GM21423 (cell line): Measurements from ENCODE around the gene LATS2.

Experiments used
- ATAC-seq: cut with Tn5 transposase; IDR thresholded peaks from one replicate; pipeline ENCODE4 v1.9.1; 2021; ENCODE audit warnings: mild to moderate bottlenecking, moderate library complexity; ENCODE audit not compliant: unreplicated experiment

Gene LATS2

GRCh38 chr13:21048901-21049698 lies 12.3 kb downstream of the LATS2 start:
- ATAC-seq: no peak

DNA sequence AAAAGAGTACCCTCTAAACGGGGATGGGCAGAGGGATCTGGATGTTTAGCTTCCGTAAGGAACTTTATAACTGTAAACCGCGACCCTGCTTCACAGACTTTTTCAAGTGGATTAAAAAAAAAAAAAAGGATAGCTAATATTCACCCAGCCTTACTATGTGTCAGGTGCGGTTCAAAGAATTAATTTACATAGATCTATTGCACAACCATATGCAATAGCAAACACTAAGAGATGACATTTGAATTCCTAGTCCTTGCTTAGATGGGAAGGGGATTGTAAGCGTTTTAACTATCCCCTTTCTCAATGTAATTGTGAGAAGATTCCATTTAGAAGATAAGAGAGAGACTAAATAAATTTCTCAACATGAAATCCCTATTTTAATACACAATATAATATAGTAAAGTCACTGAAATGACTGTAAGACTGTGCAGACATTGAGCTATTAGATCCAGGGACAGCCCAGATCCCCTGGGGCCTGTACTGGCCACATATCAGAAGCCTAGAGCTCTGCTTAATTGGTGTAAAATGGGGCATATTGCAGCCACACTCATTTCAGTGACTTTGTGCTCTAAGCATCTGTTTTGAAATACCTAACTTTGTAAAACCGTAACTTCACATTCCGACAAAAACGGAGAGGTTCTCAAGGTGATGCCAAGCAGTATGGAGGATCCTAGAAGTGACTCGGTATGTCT lies 13.6 kb downstream of the LATS2 start:
- ATAC-seq: no peak

DNA sequence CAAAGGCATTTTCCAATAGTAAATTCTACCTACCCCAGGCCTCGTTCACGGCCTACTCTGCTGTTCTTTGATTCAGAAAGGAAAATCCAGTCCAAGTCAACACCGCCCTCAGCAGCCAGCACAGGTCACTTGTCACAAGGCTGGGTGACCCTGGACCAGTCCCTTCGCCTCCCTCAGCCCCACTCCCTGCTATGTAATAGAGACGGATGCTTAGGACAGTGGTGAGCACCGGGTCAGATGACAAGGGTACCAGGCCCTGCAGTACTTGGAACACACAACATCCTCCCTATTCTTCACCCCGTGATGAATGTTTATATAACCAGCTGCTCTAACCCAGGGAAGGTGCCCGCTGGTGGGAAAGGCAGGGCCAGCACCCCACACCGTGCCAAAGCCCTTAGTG lies 14.3 kb downstream of the LATS2 start:
- ATAC-seq: no peak

GRCh38 chr13:21046203-21046602 lies 15.2 kb downstream of the LATS2 start:
- ATAC-seq: no peak

DNA sequence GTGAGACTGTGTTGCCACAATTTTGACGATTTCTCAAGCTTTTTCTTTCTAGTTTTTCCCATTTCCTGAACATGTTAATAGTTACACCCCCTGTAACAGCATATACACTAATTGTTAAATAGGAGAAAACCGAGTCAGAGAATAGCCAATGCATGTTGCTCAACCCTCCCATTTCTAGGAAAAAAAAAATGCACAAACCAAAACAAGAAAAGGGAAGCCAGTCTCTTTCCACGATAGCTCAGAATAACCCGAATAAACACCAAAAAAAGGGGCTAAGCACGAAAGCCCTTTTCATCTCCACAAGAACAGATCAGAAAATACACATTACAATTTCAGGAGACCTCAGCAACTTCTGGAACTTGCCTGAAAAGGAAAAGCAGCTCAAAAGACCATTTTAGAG lies 16.3 kb downstream of the LATS2 start:
- ATAC-seq: no peak

DNA sequence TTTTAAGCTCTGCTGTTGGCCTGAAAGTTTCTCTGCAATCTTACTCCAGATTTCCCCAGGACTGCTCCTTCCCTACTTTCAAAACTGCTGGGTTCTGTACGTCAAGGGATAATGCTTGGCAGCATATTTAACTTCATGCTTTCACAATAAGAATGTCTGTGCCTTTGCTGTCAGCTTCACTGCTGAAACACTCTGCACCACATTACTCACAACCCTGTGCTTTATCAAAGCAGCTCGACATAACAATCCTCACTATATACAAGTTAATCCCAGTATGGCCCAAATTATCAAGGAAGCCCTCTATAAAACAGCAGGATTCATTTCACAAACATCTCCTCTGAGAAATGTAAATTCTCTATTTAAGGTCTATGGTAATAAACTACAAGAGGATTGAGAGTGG lies 17.5 kb downstream of the LATS2 start:
- ATAC-seq: no peak

- no peak for ATAC-seq
Measured at GRCh38 chr13:21040120-21040826, 21.1 kb downstream of the LATS2 start.

DNA sequence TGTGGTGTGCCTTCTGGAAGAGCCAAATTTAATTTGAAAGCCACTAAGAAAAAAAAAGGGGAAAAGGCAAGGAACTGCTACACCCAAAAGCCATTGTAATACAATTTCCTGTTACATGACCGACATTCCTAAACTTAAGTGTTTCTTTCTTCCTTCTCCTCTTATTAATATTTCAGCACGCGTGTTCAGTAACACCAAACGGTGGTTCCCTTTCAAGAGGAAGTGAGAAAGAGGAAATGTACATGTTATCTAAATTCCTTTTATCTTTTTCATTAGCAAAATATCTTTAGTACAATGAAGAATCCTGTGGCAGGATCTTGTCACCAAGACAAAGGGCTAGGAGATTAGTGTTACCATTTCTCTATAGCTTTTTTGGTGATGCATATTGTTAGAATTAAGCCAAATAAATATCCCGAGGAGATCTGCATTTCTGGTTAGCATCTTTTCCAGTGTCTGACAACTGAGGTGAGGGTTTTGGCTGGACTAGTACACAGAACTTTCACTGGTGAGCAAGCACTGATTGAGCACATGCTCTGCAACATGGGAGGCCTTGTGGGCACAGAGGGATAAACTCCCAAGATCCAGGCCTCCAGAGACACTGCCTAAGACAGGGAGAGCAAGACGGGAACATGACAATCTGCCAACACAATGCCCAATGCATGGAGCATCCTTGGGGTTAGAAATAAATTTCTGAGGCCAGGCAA lies 22.1 kb downstream of the LATS2 start:
- no peak for ATAC-seq

- no peak for ATAC-seq
Measured at GRCh38 chr13:21037656-21038055, 23.7 kb downstream of the LATS2 start.

DNA sequence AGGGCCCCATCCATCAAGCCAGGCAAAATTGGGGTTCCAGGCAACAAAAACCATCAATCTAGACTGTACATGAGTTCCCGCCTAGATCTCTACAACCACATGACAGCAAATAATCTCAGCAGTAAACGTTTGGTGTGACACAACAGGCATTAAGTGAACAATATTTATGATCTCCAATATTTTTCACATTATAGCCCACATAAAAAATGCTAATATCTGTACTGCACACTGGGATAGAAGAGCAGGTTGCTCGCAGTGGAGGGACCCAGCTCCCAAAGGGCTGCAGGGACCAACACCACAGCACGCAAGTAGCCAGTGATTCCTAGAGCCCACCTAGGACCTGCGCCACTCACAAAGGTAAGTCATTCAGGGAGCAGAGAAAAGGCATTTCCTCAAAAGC lies 25.9 kb downstream of the LATS2 start:
- ATAC-seq: no peak

GRCh38 chr13:21034603-21035191 lies 26.7 kb downstream of the LATS2 start:
- ATAC-seq: peak; percentile 57

- ATAC-seq: no peak
Measured at GRCh38 chr13:21033856-21034602, 27.4 kb downstream of the LATS2 start.

GRCh38 chr13:21033212-21033840 lies 28.1 kb downstream of the LATS2 start:
- ATAC-seq: no peak

DNA sequence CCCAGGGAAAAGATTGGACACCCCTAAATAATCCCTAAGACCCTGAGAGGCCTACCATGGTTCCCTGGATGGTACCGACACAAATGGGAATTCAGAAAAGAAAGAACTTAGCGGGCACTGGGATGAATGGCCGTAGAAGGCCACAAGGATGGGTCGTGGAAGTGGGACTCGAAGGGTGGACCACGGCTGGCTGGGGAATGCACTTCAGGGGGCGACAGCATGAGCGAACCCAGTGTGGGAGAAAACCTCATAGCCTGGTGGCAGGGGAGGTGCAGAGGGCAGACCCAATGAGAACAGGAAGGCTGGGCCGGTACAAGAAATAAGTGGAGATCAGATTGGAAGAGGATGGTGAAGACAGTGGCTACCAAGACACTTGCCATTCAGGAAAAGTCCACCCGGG lies 28.7 kb downstream of the LATS2 start:
- no peak for ATAC-seq

DNA sequence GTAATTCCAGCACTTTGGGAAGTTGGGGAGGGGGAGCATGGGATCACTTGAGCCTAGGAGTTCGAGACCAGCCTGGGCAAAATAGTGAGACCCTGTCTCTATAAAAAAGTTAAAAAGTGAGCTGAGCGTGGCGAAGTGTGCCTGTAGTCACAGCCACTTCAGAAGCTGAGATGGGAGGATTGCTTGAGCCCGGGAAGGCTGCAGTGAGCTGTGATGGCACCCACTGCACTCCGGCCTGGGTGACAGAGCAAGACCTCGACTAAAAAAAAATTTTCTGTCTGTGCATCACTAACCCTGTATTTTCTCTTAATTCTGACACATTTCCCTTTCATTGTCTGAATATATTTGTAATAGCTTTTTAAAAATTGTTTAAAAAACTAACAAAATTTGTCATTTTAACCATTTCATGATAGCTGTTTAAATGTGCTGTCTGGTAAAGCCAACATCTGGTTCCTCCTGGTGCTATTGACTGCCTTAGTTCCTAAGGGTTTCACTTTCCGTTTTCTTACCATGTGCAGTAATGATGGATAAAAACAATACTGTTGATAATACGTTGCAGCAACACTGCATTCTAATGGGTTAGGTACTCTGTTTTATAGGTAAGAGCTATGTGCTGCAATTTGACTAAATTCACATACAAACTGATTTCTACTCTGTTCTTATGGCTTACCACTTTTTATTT lies 29.7 kb downstream of the LATS2 start:
- no peak for ATAC-seq

DNA sequence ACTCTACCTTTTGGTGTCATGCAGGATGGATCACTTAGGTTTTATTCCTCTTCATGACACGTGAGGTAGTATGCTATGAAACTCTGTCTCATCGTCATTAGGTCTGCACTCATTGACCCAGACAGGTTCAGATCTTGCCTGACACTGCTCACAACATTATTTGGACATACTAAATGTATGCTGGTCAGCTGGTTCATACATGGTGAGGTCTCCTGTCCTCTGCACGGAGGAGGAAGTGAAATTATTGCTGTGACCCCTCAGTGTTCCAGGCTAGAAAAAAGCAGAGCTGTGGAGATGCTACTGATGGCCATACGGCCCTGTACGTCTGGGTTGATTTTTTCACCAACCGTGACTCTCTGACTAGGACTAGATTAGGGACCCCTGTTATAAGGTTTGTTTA lies 35.8 kb downstream of the LATS2 start:
- ATAC-seq: no peak

DNA sequence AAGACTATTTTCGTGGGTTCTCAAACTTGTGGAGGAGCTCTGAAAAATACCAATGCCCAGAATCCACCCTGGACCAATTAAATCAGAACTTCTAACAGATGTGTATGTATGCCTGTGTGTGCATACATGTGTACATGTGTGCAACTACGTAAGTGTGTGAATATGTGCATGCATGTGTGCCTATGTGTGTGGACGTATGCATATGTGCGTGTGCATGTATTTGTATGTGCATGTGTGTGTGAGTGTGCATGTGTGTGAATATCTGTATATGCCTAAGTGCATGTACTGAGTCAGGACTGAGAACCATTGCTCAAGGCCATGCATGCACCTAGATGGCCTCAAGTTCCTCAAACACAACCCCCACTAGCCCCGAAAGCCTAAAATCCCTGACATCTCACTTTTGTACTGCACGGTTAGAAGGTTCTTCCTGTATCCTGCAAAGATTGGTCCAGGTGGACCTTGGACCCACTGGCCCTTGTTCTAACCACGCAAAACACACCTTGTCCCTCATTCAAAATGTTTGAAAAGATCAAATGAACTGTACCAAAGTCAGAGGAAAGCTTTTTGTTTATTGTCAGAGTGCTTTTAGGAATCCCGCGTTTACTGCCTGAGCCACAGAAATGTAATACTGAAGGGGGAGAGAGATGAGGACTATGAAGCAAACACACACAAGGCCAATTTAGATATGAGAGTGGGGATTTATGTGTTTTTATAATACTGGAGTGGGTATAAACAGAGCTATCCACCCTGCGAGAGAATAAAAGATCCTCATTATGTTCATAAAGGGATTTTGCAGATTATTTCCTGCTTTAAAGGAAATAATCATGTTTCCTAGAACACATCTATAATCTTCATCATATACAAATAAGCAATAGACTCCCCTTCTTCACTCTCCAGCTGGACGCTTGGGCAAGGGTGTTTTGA lies 39.1 kb downstream of the LATS2 start:
- ATAC-seq: no peak

DNA sequence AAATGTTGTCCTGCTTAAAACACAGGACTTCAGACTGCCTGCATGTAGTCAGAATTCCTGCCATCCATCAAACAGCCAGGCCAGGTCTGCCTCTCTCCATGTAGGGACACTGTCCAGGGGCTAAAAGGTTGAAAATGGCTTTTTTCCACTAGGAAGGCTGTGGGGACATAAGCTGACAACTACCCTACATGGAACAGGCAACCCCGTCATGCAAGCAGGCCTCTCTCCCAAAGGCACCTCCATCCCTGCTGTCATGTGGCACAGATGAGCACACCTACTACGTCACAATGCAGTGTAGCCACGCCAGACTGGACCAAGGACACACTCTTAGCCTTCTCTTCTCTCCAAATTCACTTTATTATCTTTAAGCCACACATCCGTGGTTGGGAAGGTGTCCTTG lies 40.8 kb downstream of the LATS2 start:
- ATAC-seq: no peak
